ENCODE measurements around the gene DSCAM. TPM values are rescaled to one million over a fixed set of nuclear protein-coding genes. Genes with fewer than 3 reads are reported as not detected.
"Not testable (repeated sequence)": the region's sequence is repeated elsewhere in the genome, so short reads cannot be mapped to it uniquely, and the experiment has no call there.

DSCAM gene
- total RNA-seq, 4 donors from 2014 or later: 0.04 to 0.06 TPM; not detected in 2

GRCh38 chr21:40186045-40186444 is 660.9 kb downstream of the DSCAM start:
- Histone ChIP-seq H3K9me3 (peaks cover 0 to 7% (median 0%) of the 10 kb centered on the region in 3 donors), H3K4me3 (no peak overlapping the region), H3K27me3 (peaks cover 0 to 3% (median 0%) of the 10 kb centered on the region in 4 donors), H3K36me3 (no peaks in the 10 kb centered on the region), H3K27ac (no peak overlapping the region), H3K4me1 (no peaks in the 10 kb centered on the region)
- DNase-seq: no peak
- intact Hi-C loops (cut with DNase I): no loop called here
- TF ChIP-seq POLR2A (IDR thresholded peaks at IDR 0.05): no peak
- no peak for TF ChIP-seq CTCF (IDR thresholded peaks at IDR 0.05)
- 10 to 14% methylated on average over 6 of the region's 6 CpGs for WGBS, 2 donors

GRCh38 chr21:40185208-40185607 is 661.8 kb downstream of the DSCAM start:
- DNase-seq: no peak
- no peak overlapping the region for H3K4me3 ChIP-seq
- 93% methylated on average over 7 of the region's 8 CpGs; no CpG with 5 or more reads in 1 of the 2 donors for WGBS, 2 donors
- intact Hi-C loops (cut with DNase I): no loop called here
- H3K27me3 ChIP-seq: peaks cover 0 to 3% (median 0%) of the 10 kb centered on the region in 4 donors
- no peaks in the 10 kb centered on the region for H3K36me3 ChIP-seq
- H3K27ac ChIP-seq: no peak overlapping the region
- no peaks in the 10 kb centered on the region for H3K4me1 ChIP-seq
- H3K9me3 ChIP-seq: peaks cover 0 to 7% (median 0%) of the 10 kb centered on the region in 3 donors
- no peak for TF ChIP-seq POLR2A (IDR thresholded peaks at IDR 0.05)
- TF ChIP-seq CTCF (IDR thresholded peaks at IDR 0.05): no peak

GRCh38 chr21:40182491-40182890 is 664.5 kb downstream of the DSCAM start:
- intact Hi-C loops (cut with DNase I); H3K4me1 ChIP-seq; H3K27ac ChIP-seq; H3K36me3 ChIP-seq; H3K27me3 ChIP-seq; H3K4me3 ChIP-seq; H3K9me3 ChIP-seq; DNase-seq: not testable (repeated sequence)
- WGBS, 2 donors: 85 to 90% methylated on average over 5 to 14 of the region's 19 CpGs

GRCh38 chr21:40179166-40179565 is 667.8 kb downstream of the DSCAM start:
- Histone ChIP-seq H3K4me3 (no peak overlapping the region), H3K4me1 (no peaks in the 10 kb centered on the region), H3K36me3 (no peaks in the 10 kb centered on the region), H3K27me3 (no peaks in the 10 kb centered on the region), H3K27ac (no peak overlapping the region), H3K9me3 (peaks cover 0 to 7% (median 0%) of the 10 kb centered on the region in 3 donors)
- DNase-seq: no peak
- TF ChIP-seq CTCF (IDR thresholded peaks at IDR 0.05): no peak
- no peak for TF ChIP-seq POLR2A (IDR thresholded peaks at IDR 0.05)
- intact Hi-C loops (cut with DNase I): no loop called here
- 39 to 62% methylated on average over 5 of the region's 5 CpGs for WGBS, 2 donors

GRCh38 chr21:40178726-40179125 is 668.2 kb downstream of the DSCAM start:
- intact Hi-C loops (cut with DNase I): no loop called here
- Histone ChIP-seq H3K4me1 (no peaks in the 10 kb centered on the region), H3K4me3 (no peak overlapping the region), H3K27ac (no peak overlapping the region), H3K36me3 (no peaks in the 10 kb centered on the region), H3K9me3 (peaks cover 0 to 7% (median 0%) of the 10 kb centered on the region in 3 donors), H3K27me3 (no peaks in the 10 kb centered on the region)
- no peak for DNase-seq
- TF ChIP-seq CTCF (IDR thresholded peaks at IDR 0.05) (no peak), POLR2A (IDR thresholded peaks at IDR 0.05) (no peak)
- 82 to 90% methylated on average over 16 to 19 of the region's 19 CpGs for WGBS, 2 donors

- no peak for TF ChIP-seq POLR2A (IDR thresholded peaks at IDR 0.05)
- TF ChIP-seq CTCF (IDR thresholded peaks at IDR 0.05): no peak
- intact Hi-C loops (cut with DNase I): no loop called here
- Histone ChIP-seq H3K27ac (no peak overlapping the region), H3K9me3 (peaks cover 0 to 7% (median 0%) of the 10 kb centered on the region in 3 donors), H3K27me3 (no peaks in the 10 kb centered on the region), H3K4me1 (no peaks in the 10 kb centered on the region), H3K4me3 (no peak overlapping the region), H3K36me3 (no peaks in the 10 kb centered on the region)
- WGBS, 2 donors: 80 to 81% methylated on average over 6 of the region's 6 CpGs
- no peak for DNase-seq
These were observed 669.0 kb downstream of the DSCAM start for GRCh38 chr21:40177979-40178378.
